ENCODE data around the gene RNF187.
"Not testable (repeated sequence)": the region's sequence is repeated elsewhere in the genome, so short reads cannot be mapped to it uniquely, and the experiment has no call there.

DNA sequence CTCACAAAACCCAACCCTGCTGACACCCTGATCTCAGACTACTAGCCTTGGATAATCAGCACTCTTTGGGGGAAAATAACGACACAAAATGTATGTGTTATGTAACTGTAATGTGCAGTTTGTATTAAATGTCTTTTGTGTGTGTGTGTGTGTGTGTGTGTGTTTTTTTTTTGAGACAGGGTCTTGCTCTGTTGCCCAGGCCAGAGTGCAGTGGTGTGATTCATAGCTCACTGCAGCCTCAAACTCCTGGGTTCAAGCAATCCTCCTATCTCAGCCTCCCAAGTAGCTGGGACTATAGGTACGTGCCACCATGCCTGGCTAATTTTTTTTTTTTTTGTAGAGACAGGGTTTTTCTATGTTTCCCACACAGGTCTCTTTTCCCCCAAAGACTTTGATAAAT lies 19.0 kb upstream of the RNF187 start:
- TF ChIP-seq POLR2A (IDR thresholded peaks at IDR 0.05) = not testable (repeated sequence)
- TF ChIP-seq, protein P1, sequence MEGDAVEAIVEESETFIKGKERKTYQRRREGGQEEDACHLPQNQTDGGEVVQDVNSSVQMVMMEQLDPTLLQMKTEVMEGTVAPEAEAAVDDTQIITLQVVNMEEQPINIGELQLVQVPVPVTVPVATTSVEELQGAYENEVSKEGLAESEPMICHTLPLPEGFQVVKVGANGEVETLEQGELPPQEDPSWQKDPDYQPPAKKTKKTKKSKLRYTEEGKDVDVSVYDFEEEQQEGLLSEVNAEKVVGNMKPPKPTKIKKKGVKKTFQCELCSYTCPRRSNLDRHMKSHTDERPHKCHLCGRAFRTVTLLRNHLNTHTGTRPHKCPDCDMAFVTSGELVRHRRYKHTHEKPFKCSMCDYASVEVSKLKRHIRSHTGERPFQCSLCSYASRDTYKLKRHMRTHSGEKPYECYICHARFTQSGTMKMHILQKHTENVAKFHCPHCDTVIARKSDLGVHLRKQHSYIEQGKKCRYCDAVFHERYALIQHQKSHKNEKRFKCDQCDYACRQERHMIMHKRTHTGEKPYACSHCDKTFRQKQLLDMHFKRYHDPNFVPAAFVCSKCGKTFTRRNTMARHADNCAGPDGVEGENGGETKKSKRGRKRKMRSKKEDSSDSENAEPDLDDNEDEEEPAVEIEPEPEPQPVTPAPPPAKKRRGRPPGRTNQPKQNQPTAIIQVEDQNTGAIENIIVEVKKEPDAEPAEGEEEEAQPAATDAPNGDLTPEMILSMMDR (IDR thresholded peaks at IDR 0.05) = not testable (repeated sequence)

All from lower leg skin (tissue), 3 donors.